ENCODE data around the gene NUTF2. TPM values are rescaled to one million over a fixed set of nuclear protein-coding genes. Genes with fewer than 3 reads are reported as not detected.
"Not testable (repeated sequence)": the region's sequence is repeated elsewhere in the genome, so short reads cannot be mapped to it uniquely, and the experiment has no call there.

Gene NUTF2
- total RNA-seq, 1 donor from 2014 or later, result 176 TPM

- no peak for DNase-seq
Observed at GRCh38 chr16:67841198-67841815, 5.4 kb upstream of the NUTF2 start.

GRCh38 chr16:67841816-67842508 is 4.8 kb upstream of the NUTF2 start, which contains the start of gene THAP11:
Gene THAP11 (plus strand): TSS chr16:67842320. CDS start chr16:67842555, 235 bp downstream.
- peak; percentile 98 for DNase-seq

DNA sequence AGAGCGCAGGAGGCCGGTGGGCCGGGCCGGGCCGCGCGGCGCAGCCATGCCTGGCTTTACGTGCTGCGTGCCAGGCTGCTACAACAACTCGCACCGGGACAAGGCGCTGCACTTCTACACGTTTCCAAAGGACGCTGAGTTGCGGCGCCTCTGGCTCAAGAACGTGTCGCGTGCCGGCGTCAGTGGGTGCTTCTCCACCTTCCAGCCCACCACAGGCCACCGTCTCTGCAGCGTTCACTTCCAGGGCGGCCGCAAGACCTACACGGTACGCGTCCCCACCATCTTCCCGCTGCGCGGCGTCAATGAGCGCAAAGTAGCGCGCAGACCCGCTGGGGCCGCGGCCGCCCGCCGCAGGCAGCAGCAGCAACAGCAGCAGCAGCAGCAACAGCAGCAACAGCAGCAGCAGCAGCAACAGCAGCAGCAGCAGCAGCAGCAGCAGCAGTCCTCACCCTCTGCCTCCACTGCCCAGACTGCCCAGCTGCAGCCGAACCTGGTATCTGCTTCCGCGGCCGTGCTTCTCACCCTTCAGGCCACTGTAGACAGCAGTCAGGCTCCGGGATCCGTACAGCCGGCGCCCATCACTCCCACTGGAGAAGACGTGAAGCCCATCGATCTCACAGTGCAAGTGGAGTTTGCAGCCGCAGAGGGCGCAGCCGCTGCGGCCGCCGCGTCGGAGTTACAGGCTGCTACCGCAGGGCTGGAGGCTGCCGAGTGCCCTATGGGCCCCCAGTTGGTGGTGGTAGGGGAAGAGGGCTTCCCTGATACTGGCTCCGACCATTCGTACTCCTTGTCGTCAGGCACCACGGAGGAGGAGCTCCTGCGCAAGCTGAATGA is 4.0 kb upstream of the NUTF2 start:
- peak; percentile 77 for DNase-seq

DNA sequence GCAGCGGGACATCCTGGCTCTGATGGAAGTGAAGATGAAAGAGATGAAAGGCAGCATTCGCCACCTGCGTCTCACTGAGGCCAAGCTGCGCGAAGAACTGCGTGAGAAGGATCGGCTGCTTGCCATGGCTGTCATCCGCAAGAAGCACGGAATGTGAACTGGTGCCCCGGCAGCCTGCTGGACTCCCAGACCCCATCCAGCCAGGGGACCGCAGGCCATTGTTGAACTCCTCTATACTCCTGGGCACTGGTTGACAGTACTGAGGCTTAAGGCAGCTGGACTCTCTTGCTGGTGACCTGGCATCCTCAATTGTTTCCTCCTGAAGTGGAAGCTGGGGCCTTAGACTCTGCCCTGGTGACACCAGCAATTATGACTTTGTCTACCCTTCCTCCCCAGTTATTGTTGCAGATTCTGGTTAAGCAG is 3.4 kb upstream of the NUTF2 start:
- DNase-seq, result no peak

- DNase-seq, result no peak
Observed at GRCh38 chr16:67844497-67844896, 2.2 kb upstream of the NUTF2 start.

- no peak for DNase-seq
Observed at GRCh38 chr16:67845291-67846062, 1.3 kb upstream of the NUTF2 start.

DNA sequence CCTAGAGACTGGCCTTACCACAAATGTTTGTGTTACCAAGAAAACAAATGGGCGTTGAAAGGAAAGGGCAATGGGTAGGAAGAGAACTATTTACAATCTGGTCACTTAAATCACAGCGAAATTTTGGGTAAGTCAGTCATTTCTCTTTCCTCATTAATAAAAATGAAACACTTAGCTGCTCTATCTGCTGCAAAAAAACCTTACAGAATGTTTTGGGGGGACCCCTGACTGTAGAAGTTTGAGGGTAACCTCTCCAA is 742 bp upstream of the NUTF2 start:
- peak; percentile 12 for DNase-seq

DNA sequence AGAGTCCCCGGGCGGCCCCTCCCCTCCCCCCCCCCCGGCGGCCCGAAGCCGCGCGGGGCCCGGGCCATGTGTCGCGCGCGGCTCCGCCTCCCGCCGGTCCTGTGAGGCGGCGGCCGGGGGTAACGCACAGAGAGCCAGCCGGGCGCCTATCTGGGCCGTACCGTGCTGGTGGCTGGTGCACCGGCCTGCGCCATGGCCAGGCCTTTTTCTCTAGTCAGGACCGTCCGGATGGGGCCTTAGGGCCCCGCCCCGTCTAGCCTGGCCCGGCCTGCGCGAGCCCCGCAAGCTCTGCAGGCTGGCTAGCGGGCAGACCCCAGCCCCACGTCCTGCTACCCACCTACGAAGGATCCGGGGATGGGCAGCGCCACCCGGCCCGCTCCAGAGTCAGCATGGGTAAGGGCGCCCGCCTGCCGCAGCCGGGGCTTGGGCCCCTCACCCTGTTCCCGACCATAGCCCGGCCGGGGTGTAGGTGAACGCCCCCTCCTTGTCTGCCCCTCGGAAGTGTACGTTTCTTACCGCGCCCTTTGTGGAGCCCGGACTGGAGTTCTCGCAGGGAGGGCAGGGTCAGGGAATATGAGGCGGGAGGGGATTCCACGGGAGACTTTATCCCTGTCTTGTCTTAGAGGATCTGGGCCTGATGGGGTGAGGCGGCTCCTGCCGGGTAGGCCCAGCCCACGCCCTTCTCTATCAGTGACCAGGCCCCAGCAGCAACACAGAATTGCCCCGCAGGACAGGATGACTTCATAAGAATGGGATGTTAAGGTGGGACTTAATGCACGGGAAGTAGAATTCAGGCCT is 530 bp downstream of the NUTF2 start, which contains the start of gene CENPT:
Gene CENPT, minus strand, starts transcription at position 630 of the 798 bp plus-strand sequence. CDS start 13,834 bp downstream, outside the sequence.
- peak; percentile 72 for DNase-seq

DNA sequence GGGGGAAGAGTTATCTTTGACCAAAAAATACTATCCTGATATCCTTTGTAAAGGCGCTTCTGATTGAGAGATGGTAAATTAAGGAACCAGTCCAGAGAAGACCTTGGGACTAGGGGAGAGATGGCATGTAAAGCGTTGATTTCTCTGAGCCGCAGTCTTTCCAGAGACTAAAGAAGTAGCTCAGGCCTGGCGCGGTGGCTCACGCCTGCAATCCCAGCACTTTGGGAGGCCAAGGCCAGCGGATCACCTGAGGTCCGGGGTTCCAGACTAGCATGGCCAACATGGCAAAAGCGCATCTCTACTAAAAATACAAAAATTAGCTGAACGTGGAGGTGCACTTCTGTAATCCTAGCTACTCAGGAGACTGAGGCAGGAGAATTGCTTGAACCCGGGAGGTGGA is 1.4 kb downstream of the NUTF2 start:
- DNase-seq, result no peak

DNA sequence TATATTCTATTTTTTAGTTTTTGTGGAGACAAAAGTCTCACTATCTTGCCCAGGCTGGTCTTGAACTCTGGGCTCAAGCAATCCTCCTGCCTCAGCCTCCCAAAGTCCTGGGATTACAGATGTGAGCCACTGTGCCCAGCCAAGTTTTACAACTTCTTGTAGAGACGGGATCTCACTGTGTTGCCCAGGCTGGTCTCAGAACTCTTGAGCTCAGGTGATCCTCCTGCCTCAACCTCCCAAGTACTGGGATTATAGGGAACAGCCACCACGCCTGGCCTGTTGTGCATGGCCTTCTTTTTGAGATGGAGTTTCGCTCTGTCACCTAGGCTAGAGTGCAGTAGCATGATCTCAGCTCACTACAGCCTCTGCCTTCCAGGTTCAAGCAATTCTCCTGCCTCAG is 6.9 kb downstream of the NUTF2 start:
- DNase-seq, result no peak

- no peak for DNase-seq
Observed at GRCh38 chr16:67855789-67856188, 9.1 kb downstream of the NUTF2 start.

DNA sequence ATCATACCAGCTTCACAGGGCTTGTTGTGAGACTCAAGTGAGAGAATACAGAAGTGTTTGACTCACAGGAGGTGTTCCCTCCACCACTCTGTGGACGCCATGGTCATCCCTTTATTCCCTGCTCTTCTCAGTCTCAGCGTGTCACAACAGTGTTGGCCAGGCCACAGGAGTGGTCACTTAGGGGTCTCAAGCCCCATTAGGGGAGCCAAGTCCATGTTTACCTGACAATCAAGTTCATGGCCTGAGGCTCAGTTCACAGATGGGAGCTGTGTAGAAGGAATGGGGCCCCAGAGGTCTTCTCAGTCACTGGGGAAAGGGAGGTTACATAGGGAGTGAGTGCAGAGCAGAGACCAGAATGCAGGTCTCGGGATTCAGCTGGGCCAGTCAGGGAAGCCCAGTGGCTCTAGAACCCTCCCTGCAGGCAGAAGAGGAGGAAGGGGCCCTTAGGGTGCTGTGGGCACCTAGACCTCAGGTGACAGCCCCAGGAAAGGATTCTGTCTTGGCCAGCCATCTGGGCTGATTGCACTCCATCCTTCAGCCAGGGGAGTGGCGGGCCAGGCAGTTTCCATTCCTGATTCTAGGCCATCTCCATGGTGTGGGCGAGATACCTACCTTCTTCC is 10.3 kb downstream of the NUTF2 start:
- DNase-seq, result no peak

DNA sequence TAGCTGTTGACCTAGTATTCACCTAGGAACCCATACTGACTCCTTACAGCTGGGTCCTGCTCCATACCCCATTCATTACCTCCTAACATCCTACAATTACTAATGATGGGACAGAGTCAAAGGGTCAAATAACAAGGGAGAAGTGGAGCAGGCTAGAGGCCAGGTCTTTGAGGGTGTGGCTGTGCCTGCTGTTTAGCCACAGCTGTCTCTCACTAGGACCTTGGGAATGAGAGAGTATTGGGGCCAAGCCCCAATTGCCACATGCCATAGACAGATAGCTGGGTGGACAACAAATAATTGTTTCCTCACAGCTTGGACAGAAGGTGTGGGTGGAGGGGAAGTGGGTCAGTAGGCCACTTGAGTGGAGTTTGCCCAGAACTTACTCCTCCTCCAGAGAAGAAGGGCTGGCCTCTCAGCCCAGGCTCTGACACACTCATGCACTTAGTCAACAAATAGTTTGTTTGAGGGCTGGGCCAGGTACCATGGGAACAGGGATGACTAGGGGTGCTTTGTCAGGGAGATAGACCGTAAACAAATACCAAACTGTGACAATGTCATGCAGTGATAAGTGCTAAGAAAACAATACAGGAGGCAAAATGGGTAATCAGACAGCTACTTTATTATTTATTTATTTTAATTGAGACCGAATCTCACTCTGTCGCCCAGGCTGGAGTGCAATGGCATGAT is 11.0 kb downstream of the NUTF2 start:
- peak; percentile 97 for DNase-seq

DNA sequence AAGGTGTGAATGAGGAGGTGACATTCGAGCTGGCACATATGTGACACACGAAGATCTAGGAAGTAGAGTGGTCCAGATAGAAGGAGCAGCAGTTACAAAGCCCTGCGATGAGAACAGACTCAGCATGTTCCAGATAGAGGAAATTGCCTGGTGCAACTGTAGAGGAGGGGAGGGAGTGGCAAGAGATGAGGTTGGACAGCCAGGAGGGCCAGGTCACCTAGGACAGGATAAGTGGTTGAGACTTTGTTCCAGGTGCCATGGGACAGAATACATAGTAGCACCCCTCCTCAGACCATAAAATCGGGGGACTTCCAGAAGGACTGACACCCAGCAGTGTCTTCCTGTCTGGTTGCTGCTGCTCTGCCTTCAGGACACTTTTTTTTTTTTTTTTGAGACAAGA is 11.8 kb downstream of the NUTF2 start:
- DNase-seq, result no peak

GRCh38 chr16:67860589-67861398 is 14.1 kb downstream of the NUTF2 start:
- DNase-seq, result no peak

DNA sequence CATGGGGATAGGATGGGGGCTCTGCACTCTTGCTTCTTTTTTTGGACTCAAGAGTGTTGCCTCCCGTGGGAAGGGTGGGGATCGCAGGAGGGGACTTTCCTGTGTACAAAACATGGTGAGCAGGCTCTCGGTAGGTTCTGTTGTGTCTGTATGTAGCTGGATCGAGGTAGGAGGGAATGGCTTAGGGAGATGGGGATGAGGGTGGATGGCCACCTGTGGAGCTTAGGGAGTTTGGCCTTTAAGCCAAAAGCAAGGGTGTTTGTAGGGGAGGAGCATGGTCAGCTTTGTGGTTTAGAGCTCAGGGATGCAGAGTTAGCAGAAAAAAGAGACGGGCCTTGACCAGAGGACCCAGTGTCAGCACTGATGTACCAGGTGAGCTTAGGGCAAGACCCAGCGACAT is 15.1 kb downstream of the NUTF2 start:
- no peak for DNase-seq

DNA sequence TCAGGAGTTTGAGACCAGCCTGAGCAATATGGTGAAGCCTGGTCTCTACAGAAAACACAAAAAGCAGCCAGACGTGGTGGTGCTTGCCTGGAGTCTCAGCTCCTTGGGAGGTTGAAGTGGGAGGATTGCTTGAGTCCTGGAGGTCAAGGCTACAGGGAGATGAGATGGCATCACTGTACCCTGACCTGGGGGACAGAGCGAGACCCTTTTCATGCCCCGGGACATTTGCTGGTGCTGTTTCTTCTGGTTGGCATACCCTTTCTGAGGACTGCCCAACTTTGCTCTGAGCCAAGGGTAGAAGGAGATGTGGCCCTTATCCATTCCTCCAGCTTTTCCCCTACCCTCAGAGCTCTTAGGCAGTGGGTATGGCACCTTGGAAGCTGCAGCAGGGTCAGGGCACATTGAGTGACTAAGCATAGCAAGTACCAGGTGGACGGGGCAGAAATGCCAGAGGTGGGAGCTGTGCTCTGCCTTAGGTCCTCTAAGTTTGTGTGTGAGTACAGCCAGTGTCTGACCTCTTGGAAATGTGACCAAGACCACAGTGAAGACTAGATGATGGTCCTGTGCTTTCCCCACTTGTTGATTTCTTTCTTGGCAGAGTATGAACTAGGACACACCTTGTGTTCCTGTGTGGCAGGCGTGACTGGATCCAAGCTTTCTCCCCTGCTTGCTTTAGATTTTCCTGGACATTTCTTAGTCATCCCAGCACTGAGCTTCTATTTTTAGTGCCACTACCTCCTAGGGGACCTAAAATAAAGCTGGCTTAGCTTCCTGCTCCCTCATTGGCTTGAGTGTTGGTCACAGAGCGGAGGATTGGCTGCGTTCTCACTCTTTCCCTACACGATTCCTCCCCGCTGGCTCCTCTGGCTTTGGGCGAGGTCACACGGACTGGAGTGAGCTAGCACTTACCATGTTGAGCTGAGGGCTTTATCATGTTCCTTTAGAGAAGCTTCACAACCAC is 16.2 kb downstream of the NUTF2 start:
- DNase-seq, result peak; percentile 68

GRCh38 chr16:67864044-67864443 is 17.3 kb downstream of the NUTF2 start:
- not testable (repeated sequence) for DNase-seq

DNA sequence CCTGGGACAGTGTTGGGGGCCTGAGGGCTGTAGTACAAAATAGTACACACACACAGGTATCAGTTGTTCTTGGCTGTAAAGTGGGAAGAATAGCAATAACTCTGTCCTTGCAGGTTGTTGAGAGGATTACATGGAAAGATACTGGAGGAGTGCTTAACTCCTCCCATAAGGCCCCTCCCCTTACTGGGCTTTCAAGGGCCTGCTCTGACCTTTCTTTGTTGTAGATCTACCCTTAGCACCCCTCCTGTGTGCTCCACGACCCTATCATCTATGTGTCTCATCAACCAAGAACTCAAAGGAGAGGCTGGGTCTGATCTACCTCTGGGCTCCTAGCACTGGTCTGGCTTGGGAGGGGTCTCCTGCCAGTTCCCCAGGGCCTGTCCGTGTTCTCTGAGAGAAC is 17.9 kb downstream of the NUTF2 start:
- DNase-seq, result no peak
